GM19324 (cell line): ENCODE measurements around the gene POLL.
"Not testable (repeated sequence)": the region's sequence is repeated elsewhere in the genome, so short reads cannot be mapped to it uniquely, and the experiment has no call there.

Source experiments
- ATAC-seq: cut with Tn5 transposase; IDR thresholded peaks from one replicate; pipeline ENCODE4 v1.9.1; 2021; ENCODE audit warnings: mild to moderate bottlenecking, moderate library complexity; ENCODE audit not compliant: unreplicated experiment, low FRiP score

POLL gene

GRCh38 chr10:101612086-101612485 is 24.0 kb upstream of the POLL start:
- ATAC-seq = no peak

- no peak for ATAC-seq
Measured at GRCh38 chr10:101611096-101611905, 23.2 kb upstream of the POLL start.

DNA sequence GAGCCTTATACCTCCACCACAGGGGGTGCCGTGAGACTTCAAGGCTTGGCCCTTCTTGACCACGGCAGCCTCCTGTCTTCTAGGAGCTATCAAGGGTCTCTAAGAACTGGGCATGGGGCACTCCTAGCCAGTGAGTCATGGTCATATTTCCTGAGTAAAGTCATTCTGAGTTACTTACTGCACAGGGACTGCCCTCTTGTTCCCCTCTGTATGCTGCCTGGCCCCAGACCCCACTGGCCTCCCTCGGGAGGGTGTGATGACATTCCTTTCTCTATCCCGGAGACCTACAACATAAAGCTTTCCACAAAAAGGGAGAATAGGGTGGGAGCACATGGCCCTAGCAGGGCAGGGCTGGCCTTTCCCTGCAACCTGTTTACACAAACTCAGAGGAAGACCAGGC is 21.4 kb upstream of the POLL start:
- ATAC-seq = no peak

GRCh38 chr10:101607124-101607523 is 19.1 kb upstream of the POLL start:
- ATAC-seq = no peak

- no peak for ATAC-seq
Measured at GRCh38 chr10:101602761-101603398, 14.8 kb upstream of the POLL start.

- ATAC-seq = no peak
Measured at GRCh38 chr10:101601541-101601940, 13.5 kb upstream of the POLL start.

DNA sequence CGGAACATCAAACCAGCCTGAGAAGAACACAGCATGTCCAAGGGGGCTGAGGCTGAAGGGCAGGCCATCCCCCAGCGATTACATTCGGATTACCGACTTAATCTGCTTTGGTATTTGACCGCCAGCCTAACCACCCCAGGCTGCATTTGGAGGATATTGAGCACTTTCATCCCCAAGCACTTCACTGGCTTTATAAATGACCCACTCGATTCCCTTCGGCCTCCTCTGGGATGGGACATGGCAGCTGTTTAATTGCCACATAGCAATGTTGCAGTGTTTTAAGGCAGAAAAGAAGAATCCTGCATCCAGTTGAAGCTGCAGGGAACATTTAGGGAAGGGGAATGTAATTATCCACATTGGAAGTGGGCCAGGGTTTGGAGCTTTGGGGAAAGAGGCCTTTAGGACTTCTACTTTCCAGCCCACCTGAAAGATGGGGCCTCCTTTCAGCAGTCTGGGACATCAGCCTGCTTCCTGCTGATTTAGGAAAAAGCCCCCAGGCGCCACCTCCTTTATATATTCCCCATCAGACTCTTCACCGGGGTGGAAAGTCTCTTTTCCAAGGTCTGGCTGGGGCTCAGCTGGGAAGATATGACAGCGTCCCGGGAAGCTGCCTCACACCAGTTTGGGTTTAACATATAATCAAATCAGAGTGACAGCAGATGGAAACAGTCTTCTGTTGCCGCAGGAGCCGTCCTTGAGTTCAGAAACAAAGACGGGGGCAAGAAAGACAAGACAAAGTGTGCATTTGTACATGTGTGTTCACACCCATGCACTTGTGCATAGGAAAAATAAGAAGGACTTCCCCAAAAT is 9.2 kb upstream of the POLL start:
- no peak for ATAC-seq

DNA sequence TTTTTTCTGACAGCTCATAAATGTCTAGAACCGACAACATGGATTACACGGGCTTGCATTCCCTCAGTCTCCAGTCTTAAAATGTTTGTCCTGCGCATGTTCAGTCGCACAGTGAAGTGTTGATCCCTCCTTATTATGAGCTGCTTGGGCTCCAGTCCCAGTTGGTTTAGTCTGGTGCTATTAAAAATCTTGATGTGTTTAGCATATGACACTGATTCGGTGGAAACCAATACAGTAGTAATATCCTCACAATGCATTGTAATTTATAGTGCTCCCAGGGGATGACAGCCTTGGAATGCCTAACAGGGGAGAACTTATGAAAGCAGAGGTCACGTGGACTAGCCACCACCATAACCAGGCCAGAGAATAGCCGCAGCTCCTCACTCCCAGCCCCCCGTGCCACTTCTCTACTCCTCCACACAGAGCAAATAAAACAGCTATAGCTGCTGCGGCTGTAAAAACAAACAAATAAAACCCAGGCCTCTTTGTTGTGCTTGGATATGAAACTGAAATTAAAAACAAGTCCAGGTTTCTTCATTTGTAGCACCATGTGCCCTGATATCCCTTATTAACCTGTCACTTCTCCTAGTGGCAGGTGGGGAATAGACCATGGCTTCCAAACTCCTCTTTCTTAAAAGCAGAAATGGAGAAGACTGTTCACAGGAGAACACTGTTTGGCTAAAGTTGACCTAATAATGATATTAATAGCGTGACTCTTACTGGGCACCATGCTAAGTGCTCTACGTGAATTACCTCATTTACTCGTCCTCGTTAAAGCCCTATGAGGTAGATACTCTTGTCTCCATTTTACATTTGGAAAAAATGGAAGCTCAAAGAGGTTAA is 7.8 kb upstream of the POLL start:
- ATAC-seq = no peak

DNA sequence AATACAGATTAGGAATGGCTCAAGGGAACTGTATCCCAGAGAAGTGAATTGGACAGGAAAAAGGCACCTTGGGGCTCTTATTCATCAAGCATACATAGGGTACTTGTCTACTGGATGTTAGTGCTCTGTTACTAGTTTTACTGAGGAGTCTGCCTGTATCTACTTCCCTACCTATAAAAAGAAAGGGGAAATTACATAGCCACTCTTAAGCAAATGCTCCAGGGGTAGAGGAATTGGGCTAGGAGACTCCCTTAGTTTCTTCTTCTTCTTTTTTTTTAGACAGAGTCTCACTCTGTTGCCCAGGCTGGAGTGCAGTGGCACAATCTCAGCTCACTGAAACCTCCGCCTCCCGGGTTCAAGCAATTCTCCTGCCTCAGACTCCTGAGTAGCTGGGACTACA is 5.3 kb upstream of the POLL start:
- not testable (repeated sequence) for ATAC-seq

DNA sequence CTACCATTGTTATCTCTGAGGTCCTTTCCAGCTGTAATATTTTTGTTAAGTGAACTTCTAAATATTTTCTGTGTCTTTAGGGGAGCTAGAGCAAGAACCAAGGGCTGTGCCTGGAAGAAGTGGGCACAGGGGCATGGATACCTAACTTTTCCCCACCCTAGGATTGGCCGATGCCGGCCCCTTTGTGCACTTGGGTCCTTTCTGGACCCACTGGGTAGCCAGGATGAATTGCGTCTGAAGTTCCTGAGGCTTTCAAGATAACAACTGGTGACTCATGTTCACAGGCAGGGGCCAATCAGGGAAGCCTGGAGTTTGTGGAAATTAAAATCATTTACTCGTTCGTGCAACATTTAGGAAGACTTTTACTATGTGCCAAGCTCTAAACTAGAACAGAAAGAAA is 822 bp upstream of the POLL start:
- no peak for ATAC-seq

DNA sequence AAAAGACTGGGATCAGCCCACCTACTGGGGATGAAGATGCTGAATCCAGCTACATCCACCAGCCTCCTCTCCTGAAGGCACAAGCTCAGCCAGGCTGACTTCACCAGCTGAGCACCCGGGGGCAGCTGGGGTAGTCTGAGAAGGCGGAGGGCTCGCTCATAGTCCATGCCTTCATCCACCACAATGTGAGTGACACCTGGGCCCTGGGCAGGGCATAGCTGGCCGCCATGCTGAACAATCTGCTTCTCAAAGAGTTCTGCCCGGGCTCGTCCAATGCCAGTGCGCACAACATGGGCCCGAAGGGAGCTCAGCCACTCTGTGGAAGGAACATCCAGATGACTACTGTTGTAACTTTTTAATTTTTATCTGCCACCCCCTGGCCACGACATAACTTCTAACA is 2.2 kb downstream of the POLL start:
- ATAC-seq = no peak

DNA sequence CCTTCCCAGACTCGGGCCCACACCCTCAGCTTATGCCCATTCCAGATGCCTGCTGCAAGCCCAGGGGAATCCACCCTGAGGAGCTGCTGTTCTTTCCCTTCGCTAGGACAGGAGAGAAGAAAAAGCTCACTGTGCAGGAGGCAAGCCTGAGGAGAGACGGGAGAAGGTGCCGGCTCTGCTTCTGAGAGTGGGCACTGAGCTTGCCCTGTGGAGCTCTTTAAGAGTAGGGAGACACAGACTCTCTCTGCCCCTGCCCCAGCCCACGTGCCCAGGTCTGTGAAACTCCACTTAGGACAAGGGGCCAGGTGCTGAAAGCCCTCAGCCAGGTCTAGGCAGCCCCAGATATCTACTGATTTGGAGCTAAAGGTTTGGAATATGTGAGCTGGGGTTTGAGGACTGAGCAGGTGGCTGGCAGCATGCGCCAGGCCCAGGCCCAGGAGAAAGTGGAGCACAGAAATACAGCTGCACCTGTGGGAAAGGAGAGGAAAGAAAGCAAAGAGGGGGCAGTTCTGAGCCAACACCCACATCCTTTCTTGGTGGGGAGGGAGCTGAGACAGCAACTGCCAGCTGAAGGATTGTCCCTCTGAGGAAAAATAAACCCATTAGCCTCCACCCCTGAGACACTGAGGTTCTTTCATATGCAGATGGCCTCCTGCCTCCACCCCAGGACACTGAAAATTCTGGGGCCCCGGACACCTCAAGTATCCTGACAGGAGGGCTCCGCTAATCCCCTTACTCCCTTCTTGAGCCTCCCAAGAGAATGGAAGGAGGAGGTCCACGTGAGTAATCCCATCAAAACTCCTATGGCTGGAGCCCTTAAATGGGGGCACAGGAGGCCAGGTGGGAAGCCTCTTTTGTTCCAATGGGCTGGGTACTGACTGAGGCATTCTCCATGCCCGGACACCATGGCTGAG is 7.3 kb downstream of the POLL start:
- no peak for ATAC-seq

- ATAC-seq = no peak
Measured at GRCh38 chr10:101579516-101579870, 8.6 kb downstream of the POLL start.

GRCh38 chr10:101578803-101579515 is 9.1 kb downstream of the POLL start:
- ATAC-seq = no peak

GRCh38 chr10:101578192-101578591 is 9.9 kb downstream of the POLL start:
- no peak for ATAC-seq

GRCh38 chr10:101577121-101577871 is 10.8 kb downstream of the POLL start:
- ATAC-seq = no peak

DNA sequence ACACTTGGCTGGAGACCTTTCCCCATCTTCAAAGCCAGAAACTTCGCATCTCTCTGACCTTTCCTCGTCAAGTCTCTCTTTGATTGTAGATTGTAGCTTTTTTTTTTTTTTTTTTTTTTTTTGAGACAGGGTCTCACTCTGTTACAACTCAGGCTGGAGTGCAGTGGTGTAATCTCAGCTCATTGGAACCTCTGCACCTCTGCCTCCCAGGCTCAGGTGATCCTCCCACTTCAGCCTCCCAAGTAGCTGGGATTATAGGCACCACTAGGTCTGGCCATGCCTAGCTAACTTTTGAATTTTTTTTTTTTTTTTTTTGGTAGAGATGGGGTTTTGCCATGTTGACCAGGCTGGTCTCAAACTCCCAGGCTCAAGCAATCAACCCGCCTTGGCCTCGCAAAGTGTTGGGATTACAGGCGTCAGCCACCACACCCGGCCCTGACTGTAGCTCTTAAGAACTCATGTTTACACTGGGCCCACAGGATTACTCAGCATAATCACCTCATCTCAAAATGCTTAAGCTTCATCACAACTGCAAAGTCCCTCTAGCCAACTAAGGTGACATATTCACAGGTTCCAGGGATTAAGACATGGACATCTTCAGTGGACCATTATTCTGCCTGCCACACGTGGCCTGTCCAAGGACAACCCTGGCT is 11.7 kb downstream of the POLL start:
- no peak for ATAC-seq
